ENCODE results near the gene TSHZ2.

DNA sequence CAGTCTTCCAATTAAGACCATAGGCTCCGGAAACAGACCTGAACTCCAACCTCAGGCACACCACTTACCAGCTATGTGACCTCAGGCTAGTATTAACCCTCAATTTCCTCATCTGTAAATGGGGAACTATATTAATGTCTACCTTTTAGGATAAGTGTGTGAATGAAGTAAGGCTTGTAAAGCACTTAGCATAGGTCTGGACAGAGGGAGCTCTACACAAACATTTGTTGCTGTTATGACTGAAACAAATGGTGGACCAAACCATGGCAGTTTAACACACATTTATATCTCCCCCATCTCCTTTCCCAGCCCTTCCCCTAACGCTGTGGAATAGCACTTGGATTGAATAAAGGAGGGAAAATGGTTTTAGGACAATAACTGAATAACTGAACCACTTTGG lies 48.7 kb downstream of the TSHZ2 start:
- TF ChIP-seq, protein P1, sequence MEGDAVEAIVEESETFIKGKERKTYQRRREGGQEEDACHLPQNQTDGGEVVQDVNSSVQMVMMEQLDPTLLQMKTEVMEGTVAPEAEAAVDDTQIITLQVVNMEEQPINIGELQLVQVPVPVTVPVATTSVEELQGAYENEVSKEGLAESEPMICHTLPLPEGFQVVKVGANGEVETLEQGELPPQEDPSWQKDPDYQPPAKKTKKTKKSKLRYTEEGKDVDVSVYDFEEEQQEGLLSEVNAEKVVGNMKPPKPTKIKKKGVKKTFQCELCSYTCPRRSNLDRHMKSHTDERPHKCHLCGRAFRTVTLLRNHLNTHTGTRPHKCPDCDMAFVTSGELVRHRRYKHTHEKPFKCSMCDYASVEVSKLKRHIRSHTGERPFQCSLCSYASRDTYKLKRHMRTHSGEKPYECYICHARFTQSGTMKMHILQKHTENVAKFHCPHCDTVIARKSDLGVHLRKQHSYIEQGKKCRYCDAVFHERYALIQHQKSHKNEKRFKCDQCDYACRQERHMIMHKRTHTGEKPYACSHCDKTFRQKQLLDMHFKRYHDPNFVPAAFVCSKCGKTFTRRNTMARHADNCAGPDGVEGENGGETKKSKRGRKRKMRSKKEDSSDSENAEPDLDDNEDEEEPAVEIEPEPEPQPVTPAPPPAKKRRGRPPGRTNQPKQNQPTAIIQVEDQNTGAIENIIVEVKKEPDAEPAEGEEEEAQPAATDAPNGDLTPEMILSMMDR (IDR thresholded peaks at IDR 0.05): no peak
- TF ChIP-seq EP300 (IDR thresholded peaks at IDR 0.05) (no peak), POLR2A (IDR thresholded peaks at IDR 0.05; ENCODE audit: low read depth) (no peak), POLR2AphosphoS5 (IDR thresholded peaks at IDR 0.05) (no peak)

Measured in esophagus muscularis mucosa (tissue), 4 donors.